Stimulated activated CD8-positive, alpha-beta memory T cell treated with anti-CD3 and anti-CD28 coated beads, Interleukin-7, amount 100 ng/mL, for 48 hours (primary cell): Measurements from ENCODE around the gene CFAP45.
A peak's percentile ranks its signal among the peaks of the same experiment; 100 is the strongest.

ENCODE experiments used
- DNase-seq, 2 donors: peaks; one replicate each; pipeline ENCODE4 v3.0.0-alpha.2; 2020; ENCODE audit warnings: low read depth in 1 of 2; ENCODE audit errors: extremely low read depth in 1 of 2

Gene CFAP45

GRCh38 chr1:159900086-159900680 is at the start of gene CFAP45:
CFAP45 (minus strand) TSS chr1:159900165; CDS start chr1:159900098, 67 bp downstream.
- DNase-seq = no peak

- DNase-seq = no peak
Measured at GRCh38 chr1:159949123-159949522, 49.2 kb upstream of the CFAP45 start.

- DNase-seq = no peak
Measured at GRCh38 chr1:159947942-159948341, 48.0 kb upstream of the CFAP45 start.

GRCh38 chr1:159946242-159947187 is 46.5 kb upstream of the CFAP45 start:
- no peak for DNase-seq

- DNase-seq = peak; percentile 59 to 73
Measured at GRCh38 chr1:159945483-159946241, 45.7 kb upstream of the CFAP45 start, which contains the start of gene IGSF9. IGSF9 (minus strand) TSS chr1:159945613; CDS start chr1:159943454, 2,159 bp downstream.

GRCh38 chr1:159944623-159945455 is 44.9 kb upstream of the CFAP45 start:
- DNase-seq = no peak

GRCh38 chr1:159943908-159944622 is 44.1 kb upstream of the CFAP45 start:
- no peak for DNase-seq

GRCh38 chr1:159943278-159943640 is 43.3 kb upstream of the CFAP45 start:
- DNase-seq = no peak

- DNase-seq = no peak
Measured at GRCh38 chr1:159942632-159943277, 42.8 kb upstream of the CFAP45 start.

GRCh38 chr1:159941591-159942560 is 41.9 kb upstream of the CFAP45 start:
- DNase-seq = no peak

GRCh38 chr1:159941141-159941540 is 41.2 kb upstream of the CFAP45 start:
- DNase-seq = no peak

- no peak for DNase-seq
Measured at GRCh38 chr1:159940006-159940620, 40.1 kb upstream of the CFAP45 start.

GRCh38 chr1:159939678-159940002 is 39.7 kb upstream of the CFAP45 start:
- no peak for DNase-seq

- no peak for DNase-seq
Measured at GRCh38 chr1:159938905-159939677, 39.1 kb upstream of the CFAP45 start.

GRCh38 chr1:159938211-159938852 is 38.4 kb upstream of the CFAP45 start:
- DNase-seq = no peak

- DNase-seq = no peak
Measured at GRCh38 chr1:159937054-159937750, 37.2 kb upstream of the CFAP45 start.
